NCI-H146 (cell line): ENCODE data around the gene SPZ1.
A peak's percentile ranks its signal among the peaks of the same experiment; 100 is the strongest.
"Not testable (repeated sequence)": the region's sequence is repeated elsewhere in the genome, so short reads cannot be mapped to it uniquely, and the experiment has no call there.

Experiments
- DNase-seq: peaks from one replicate; lab custom pipeline; 2025; lab: John Stamatoyannopoulos, UW

The SPZ1 gene, protein sequence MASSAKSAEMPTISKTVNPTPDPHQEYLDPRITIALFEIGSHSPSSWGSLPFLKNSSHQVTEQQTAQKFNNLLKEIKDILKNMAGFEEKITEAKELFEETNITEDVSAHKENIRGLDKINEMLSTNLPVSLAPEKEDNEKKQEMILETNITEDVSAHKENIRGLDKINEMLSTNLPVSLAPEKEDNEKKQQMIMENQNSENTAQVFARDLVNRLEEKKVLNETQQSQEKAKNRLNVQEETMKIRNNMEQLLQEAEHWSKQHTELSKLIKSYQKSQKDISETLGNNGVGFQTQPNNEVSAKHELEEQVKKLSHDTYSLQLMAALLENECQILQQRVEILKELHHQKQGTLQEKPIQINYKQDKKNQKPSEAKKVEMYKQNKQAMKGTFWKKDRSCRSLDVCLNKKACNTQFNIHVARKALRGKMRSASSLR

GRCh38 chr5:80319702-80320101 is at the start of gene SPZ1:
Gene SPZ1, plus strand, starts transcription at chr5:80320002. Its CDS starts 214 bp downstream, at chr5:80320216.
- no peak for DNase-seq

DNA sequence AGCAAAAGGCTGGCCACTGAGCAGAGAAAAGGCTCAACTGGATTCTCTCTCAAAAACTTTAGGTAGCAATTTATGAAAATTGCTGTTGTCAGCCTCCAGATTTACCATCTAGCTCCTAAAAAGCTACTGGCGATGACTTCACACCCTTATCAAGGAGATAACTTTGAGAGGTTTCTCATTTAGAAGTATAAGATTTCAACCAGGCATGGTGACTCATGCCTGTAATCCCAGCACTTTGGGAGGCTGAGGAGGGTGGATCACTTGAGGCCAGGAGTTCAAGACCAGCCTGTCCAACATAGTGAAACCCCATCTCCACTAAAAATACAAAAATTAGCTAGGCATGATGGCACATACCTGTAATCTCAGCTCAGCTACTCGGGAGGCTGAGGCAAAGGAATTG is 49.3 kb upstream of the SPZ1 start:
- DNase-seq = not testable (repeated sequence)

DNA sequence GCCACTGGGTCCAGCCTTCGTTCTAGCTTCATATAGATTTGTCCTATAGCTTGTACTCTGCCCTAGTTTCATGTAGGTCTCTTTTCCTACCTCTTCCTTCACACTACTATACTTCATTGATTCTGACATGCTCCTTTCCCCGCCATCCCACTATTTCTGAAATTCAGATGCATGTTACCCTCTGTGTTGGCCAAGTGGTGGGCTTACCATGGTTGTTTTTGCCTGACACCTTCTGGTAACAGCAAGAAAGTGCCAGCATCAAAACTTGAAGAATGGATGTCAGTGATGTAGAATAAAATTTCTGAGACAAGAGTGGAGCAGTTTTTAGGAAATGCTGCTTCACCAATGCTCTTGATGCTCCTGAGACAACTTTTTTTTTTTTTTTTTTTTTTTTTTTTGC is 44.5 kb upstream of the SPZ1 start:
- DNase-seq = peak; percentile 50

DNA sequence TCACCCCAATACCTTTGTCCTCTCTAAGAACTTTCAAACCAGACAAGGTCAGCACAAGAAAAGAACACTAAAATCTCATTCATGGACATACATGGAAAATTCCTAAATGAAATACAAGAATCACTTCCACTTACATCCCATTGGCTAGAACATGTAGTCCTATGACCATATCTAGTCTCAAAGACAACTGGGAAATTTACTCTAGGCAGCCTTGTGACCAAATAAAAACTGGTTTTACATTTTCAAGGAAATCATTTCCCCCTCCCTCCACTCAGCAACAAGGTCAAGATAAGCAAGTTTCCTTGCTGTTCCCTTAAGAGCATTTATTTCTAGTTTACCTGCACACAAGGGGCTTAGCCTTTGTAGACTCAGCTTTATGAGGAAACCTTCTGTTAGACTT is 43.6 kb upstream of the SPZ1 start:
- no peak for DNase-seq

DNA sequence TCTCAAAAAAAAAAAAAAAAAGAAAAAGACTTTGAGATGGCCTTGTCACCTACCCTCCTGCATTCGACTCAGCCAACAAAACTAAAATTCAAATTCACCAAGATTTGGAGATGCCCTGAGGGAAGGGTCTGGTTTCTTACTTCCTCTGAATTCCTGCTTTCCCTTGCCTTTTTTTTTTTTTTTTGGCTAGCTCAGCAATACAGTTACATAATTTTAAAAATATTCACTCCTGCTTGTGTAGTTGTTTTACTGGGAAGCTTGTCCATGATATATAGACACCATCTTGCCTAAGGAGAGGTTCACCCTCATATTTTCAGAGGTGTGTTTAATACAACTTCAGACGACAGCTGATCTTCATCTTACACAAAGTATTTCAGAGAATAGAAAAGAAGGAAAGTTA is 42.6 kb upstream of the SPZ1 start:
- no peak for DNase-seq

DNA sequence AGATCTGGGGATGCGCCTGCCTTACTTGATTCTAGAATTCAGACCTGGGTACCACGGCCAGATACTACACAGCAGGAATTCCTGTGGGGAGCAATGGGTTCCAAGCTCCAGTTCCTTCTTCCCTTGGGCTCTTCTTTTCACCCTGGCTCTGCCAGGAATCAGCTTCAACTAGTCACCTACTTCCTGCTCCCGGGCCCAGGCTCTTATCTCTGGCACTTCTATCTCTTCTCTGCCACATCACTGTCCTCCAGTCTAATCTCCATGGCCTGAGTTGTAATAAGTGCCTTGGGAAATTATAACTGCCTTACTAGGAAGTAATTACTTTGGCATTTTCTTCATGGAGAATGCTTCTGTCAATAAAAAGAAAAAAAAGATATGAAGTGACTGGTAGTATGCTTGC is 37.7 kb upstream of the SPZ1 start:
- peak; percentile 4 for DNase-seq

- DNase-seq = no peak
Observed at GRCh38 chr5:80283360-80283759, 36.4 kb upstream of the SPZ1 start.

GRCh38 chr5:80284720-80285119 is 35.1 kb upstream of the SPZ1 start:
- DNase-seq = no peak

DNA sequence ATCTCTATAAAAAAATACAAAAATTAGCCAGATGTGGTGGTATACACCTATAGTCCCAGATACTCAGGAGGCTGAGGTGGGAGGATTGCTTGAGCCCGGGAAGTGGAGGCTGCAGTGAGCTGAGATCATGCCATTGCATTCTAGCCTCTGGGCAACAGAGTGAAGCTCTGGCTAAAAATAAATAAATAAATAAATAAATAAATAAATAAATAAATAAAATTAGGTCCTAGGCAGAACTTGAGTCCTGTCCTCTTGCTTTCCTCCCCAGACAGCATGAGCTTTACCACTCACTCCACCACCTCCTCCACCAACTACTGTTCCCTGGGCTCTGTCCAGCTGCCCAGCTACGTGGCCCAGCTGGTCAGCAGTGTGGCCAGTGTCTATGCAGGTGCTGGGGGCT is 31.6 kb upstream of the SPZ1 start:
- DNase-seq = no peak

DNA sequence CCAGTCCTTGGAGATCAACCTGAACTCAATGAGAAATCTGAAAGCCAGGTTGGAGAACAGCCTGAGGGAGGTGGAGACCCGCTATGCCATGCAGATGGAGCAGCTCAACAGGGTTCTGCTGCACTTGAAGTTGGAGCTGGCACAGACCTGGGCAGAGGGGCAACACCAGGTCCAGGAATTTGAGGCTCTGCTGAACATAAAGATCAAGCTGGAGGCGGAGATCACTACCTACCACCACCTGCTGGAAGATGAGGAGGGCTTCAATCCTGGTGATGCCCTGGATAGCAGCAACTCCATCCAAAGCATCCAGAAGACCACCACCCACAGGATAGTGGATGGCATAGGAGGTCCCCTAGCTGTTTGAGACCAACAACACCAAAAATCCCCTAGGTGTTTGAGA is 30.5 kb upstream of the SPZ1 start:
- no peak for DNase-seq

- DNase-seq = no peak
Observed at GRCh38 chr5:80291761-80292160, 28.0 kb upstream of the SPZ1 start.

DNA sequence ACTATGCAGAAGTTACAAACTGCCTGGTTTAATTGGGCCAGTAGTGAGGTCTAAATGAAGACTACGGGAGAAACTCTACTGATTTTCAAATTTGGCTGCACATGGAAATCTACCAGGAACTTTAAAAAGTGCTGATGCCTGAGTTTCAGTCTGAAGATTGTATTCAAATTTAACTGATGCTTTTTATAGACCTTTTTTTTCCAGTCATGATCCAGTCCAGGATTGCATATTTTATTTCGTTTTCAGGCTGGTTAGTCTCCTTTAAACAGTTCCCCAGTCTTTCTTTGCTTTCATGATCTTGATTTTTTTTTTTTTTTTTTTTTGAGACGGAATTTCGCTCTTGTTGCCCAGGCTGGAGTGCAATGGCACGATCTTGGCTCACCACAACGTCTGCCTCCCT is 23.7 kb upstream of the SPZ1 start:
- no peak for DNase-seq

DNA sequence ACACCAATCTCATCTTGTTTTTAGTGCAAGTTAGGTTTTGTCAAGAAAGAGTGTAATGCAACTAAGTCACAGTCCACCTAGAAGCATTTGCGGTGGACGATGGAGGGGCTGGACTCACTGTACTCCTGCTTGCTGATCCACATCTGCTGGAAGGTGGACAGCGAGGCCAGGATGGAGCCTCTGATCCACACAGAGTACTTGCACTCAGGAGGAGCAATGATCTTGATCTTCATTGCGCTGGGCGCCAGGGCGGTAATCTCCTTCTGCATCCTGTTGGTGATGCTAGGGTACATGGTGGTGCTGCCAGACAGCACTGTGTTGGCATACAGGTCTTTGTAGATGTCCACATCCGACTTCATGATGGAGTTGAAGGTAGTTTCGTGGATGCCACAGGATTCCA is 20.2 kb upstream of the SPZ1 start:
- no peak for DNase-seq

DNA sequence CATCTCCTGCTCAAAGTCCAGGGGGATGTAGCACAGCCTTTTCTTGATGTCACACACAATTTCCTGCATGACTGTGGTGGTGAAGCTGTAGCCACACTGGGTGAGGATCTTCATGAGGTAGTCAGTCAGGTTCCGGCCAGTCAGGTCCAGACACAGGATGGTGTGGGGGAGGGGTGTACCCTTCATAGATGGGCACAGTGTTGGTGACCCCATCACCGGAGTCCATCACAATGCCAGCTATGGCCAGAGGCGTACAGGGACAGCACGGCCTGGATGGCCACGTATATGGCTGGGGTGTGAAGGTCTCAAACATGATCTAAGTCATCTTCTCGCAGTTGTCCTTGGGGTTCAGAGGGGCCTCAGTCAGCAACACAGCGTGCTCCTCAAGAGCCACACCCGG is 19.7 kb upstream of the SPZ1 start:
- no peak for DNase-seq

GRCh38 chr5:80300796-80301195 is 19.0 kb upstream of the SPZ1 start:
- not testable (repeated sequence) for DNase-seq

DNA sequence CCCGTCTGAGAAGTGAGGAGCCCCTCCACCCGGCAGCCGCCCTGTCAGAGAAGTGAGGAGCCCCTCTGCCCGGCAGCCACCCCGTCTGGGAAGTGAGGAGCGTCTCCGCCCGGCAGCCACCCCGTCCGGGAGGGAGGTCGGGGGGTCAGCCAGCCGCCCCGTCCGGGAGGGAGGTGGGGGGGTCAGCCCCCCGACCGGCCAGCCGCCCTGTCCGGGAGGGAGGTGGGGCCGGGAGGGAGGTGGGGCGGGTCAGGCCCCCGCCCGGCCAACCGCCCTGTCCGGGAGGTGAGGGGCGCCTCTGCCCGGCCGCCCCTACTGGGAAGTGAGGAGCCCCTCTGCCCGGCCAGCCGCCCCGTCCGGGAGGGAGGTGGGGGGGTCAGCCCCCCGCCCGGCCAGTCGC is 18.5 kb upstream of the SPZ1 start:
- DNase-seq = not testable (repeated sequence)

DNA sequence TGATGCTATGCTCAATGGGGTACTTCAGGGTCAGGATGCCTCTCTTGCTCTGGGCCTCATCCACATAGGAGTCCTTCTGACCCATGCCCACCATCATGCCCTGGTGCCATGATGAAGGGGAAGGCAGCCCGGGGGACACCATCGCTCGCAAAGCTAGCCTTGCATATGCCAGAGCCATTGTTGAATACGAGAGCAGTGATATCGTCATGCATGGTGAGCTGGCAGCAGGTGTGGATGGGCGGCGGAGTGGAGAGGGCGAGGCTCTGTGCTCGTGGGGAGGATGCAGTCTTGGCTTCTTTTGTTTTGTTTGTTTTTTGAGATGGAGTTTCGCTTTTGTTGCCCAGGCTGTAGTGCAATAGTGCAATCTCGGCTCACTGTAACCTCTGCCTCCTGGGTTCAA is 17.2 kb upstream of the SPZ1 start:
- DNase-seq = no peak

GRCh38 chr5:80308526-80308925 is 11.3 kb upstream of the SPZ1 start:
- peak; percentile 12 for DNase-seq

DNA sequence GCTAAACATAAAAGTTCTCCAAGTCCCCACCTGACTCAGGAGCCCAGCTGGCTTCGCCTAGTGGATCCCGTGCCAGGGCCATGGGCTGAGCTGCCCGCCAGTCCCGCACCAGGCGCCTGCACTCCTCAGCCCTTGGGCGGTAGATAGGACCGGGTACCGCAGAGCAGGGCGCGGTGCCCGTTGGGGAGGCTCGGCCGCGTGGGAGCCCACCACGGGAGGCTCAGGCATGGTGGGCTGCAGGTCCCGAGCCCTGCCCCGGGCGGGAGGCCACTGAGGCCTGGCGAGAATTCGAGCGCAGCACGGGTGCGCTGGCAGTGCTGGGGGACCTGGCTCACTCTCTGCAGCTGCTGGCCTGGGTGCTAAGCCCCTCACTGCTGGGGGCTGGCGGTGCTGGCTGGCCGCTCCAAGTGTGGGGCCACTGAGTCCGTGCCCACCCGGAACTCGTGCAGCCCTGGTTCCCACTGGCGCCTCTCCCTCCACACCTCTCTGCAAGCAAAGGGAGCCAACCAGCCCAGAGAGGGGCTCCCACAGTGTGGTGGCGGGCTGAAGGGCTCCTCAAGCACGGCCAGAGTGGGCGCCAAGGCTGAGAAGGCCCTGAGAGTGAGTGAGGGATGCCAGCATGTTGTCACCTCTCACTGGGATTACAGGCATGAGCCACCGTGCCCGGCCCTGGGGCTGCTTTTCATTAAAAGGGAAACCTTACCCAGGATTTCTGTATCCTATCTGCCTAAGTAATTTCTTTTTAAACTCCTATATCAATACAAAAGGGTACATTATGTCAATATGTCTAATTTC is 9.7 kb upstream of the SPZ1 start:
- no peak for DNase-seq

- DNase-seq = no peak
Observed at GRCh38 chr5:80315244-80315643, 4.6 kb upstream of the SPZ1 start.

GRCh38 chr5:80318212-80318611 is 1.6 kb upstream of the SPZ1 start:
- DNase-seq = no peak

DNA sequence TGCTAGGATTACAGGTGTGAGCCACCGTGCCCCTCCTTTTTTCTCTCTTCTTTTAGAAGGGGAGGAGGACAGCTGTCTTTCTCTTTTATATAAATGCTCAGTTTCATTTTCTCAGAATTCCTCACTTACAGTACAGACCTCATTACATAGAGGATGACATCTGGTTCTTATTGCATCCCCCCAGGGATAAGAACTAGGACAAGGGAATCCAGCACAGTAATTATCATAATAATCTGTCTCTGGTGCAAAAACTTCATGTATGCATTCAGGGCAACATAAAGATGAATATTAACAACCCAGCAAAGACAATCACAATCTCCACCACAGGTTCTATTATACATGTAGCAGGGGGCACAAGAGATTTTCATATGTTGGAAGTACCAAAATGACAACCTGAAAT is 5.1 kb downstream of the SPZ1 start:
- DNase-seq = no peak

DNA sequence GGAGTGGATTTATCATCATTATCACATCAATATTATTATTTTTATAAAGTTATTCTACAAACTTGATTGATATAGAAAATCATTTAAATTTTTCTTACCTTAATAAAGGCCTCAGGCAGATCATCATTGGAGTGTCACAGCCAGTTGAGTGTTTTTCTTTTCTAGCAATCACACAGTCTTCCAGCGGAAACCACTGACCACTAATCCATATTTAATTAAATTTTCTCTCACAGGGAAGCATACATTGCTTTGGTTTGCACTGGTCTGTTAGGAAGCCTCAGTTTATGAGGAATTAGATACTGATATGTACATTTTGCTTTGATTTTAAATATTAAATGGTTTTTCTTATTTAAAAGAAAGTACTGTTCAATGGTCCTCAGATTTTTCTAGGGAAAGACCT is 6.7 kb downstream of the SPZ1 start:
- no peak for DNase-seq
